Neural cell (in vitro differentiated cells): ENCODE data around the gene MYO7A. TPM values are rescaled to one million over a fixed set of nuclear protein-coding genes. Genes with fewer than 3 reads are reported as not detected.

ENCODE experiments used
- H2AFZ ChIP-seq: fragments of 200-600, 300-800 bp; sonication (generic), shearing (Covaris generic); 2 replicates; pipeline ENCODE4 v1.6.0; 2014; ENCODE audit warnings: low read depth, mild to moderate bottlenecking, antibody characterized with exemption, low read length, moderate library complexity
- H3F3A ChIP-seq: fragments of 200-600 bp; shearing (Covaris generic); 2 replicates; pipeline ENCODE4 v1.6.1; 2016; ENCODE audit warnings: mild to moderate bottlenecking, moderate library complexity, mixed read lengths, antibody characterized with exemption, low read length; ENCODE audit not compliant: insufficient read depth, poor library complexity, severe bottlenecking
- H3K27ac ChIP-seq: fragments of 200-600, 300-800 bp; sonication (generic), shearing (Covaris generic); 2 replicates; pipeline ENCODE4 v1.5.1; 2014; ENCODE audit warnings: mild to moderate bottlenecking, low read length, moderate library complexity
- H3K27me3 ChIP-seq: fragments of 300-800, 200-600 bp; sonication (generic), shearing (Covaris generic); 2 replicates; pipeline ENCODE4 v1.6.0; 2014; ENCODE audit warnings: mild to moderate bottlenecking, low read depth, low read length, moderate library complexity; ENCODE audit not compliant: insufficient read depth
- H3K36me3 ChIP-seq: fragments of 300-800, 200-600 bp; sonication (generic), shearing (Covaris generic); 2 replicates; pipeline ENCODE4 v1.5.1; 2014; ENCODE audit warnings: mild to moderate bottlenecking, antibody characterized with exemption, low read length, moderate library complexity; ENCODE audit not compliant: insufficient read depth
- H3K4me2 ChIP-seq: fragments of 300-800, 200-600 bp; sonication (generic), shearing (Covaris generic); 2 replicates; pipeline ENCODE4 v1.6.0; 2014; ENCODE audit warnings: mild to moderate bottlenecking, low read length
- H3K4me3 ChIP-seq: fragments of 300-800, 200-600 bp; sonication (generic), shearing (Covaris generic); 2 replicates; pipeline ENCODE4 v1.5.1; 2014; ENCODE audit warnings: mild to moderate bottlenecking, low read length, moderate library complexity
- H3K79me2 ChIP-seq: fragments of 200-600 bp; shearing (Covaris generic); replicated peaks from 2 replicates; pipeline ENCODE4 v1.6.0; 2014; ENCODE audit warnings: mild to moderate bottlenecking, low read length, moderate library complexity; ENCODE audit not compliant: insufficient read depth
- H3K9ac ChIP-seq: fragments of 300-800, 200-600 bp; sonication (generic), shearing (Covaris generic); 2 replicates; pipeline ENCODE4 v1.6.1; 2016; ENCODE audit warnings: mild to moderate bottlenecking, low read length, mixed read lengths
- H3K9me2 ChIP-seq: fragments of 200-600 bp; shearing (Covaris generic); 2 replicates; pipeline ENCODE4 v1.6.1; 2016; ENCODE audit warnings: mild to moderate bottlenecking, low read length, mixed read lengths; ENCODE audit not compliant: insufficient read depth
- H3K9me3 ChIP-seq: fragments of 200-600, 300-800 bp; sonication (generic), shearing (Covaris generic); 2 replicates; pipeline ENCODE4 v1.6.1; 2016; ENCODE audit warnings: mild to moderate bottlenecking, mixed run types, low read length, moderate library complexity, mixed read lengths
- H4K20me1 ChIP-seq: fragments of 200-600 bp; shearing (Covaris generic); 2 replicates; pipeline ENCODE4 v1.6.1; 2016; ENCODE audit warnings: mild to moderate bottlenecking, mixed run types; ENCODE audit not compliant: insufficient read depth
- EP300 ChIP-seq: fragments of 450-650 bp; conservative IDR thresholded peaks from 2 replicates; pipeline ENCODE4 v1.6.1; 2014; ENCODE audit warnings: antibody characterized with exemption, mild to moderate bottlenecking, moderate library complexity; ENCODE audit not compliant: poor library complexity, severe bottlenecking
- EZH2 ChIP-seq: fragments of 200-600, 300-800 bp; shearing (Covaris generic), sonication (generic); IDR thresholded peaks from 2 replicates; pipeline ENCODE4 v1.6.1; 2014; ENCODE audit warnings: antibody characterized with exemption, low read length, borderline replicate concordance, mild to moderate bottlenecking; ENCODE audit not compliant: insufficient read depth, poor library complexity, severe bottlenecking
- MXI1 ChIP-seq: fragments of 450-650 bp; conservative IDR thresholded peaks from 2 replicates; pipeline ENCODE4 v1.6.1; 2014; ENCODE audit warnings: antibody characterized with exemption, mild to moderate bottlenecking; ENCODE audit not compliant: poor library complexity, severe bottlenecking
- POLR2AphosphoS5 ChIP-seq: IDR thresholded peaks from 2 replicates; pipeline ENCODE4 v1.6.1; 2012
- RAD21 ChIP-seq: fragments of 450-650 bp; conservative IDR thresholded peaks from 2 replicates; pipeline ENCODE4 v1.6.1; 2014; ENCODE audit warnings: antibody characterized with exemption, mild to moderate bottlenecking, moderate library complexity
- SMC3 ChIP-seq: fragments of 450-650 bp; conservative IDR thresholded peaks from 2 replicates; pipeline ENCODE4 v1.6.1; 2014; ENCODE audit warnings: antibody characterized with exemption, mild to moderate bottlenecking, moderate library complexity; ENCODE audit not compliant: poor library complexity
- TAF1 ChIP-seq: IDR thresholded peaks from 2 replicates; pipeline ENCODE4 v1.6.1; 2012; ENCODE audit warnings: low read depth
- polyA plus RNA-seq: library from polyadenylated mRNA; depleted of rRNA; stranded (reverse); fragments of >200 nt; gene quantifications from 2 replicates; pipeline ENCODE4 v1.2.3, GENCODE V29; 2014
- TF ChIP-seq, protein P1 (sequence below): IDR thresholded peaks from 2 replicates; pipeline ENCODE4 v1.6.1; 2012; ENCODE audit warnings: borderline replicate concordance
- TF ChIP-seq, protein P2 (sequence below): fragments of 450-650 bp; IDR thresholded peaks from 2 replicates; pipeline ENCODE4 v1.5.1; 2014; ENCODE audit warnings: antibody characterized with exemption, mild to moderate bottlenecking, moderate library complexity; ENCODE audit not compliant: poor library complexity, severe bottlenecking

Gene MYO7A
- polyA plus RNA-seq, 1 donor from 2014 or later = 0.61 TPM

DNA sequence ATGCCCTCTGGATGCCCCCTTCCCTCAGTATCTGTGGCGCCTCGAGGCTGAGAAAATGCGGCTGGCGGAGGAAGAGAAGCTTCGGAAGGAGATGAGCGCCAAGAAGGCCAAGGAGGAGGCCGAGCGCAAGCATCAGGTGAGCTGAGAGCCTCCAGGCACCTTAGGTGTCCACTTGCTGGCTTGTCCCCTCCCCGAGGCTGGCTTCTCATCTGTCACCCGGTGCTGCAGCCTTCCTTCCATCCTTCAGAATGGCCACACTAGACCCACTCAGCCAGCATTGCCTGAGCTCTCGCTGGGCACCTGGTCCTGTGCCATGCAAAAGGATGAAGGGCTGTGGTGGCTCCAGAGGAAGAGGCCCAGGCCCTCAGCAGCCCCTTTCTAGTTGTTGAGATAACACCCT, 52.3 kb downstream of the MYO7A start:
- H3K9ac ChIP-seq = no peak overlapping the region
- no peaks in the 10 kb centered on the region for H3K79me2 ChIP-seq
- no peak overlapping the region for H3K4me2 ChIP-seq
- H3K4me3 ChIP-seq = no peak overlapping the region
- TF ChIP-seq, protein P1, sequence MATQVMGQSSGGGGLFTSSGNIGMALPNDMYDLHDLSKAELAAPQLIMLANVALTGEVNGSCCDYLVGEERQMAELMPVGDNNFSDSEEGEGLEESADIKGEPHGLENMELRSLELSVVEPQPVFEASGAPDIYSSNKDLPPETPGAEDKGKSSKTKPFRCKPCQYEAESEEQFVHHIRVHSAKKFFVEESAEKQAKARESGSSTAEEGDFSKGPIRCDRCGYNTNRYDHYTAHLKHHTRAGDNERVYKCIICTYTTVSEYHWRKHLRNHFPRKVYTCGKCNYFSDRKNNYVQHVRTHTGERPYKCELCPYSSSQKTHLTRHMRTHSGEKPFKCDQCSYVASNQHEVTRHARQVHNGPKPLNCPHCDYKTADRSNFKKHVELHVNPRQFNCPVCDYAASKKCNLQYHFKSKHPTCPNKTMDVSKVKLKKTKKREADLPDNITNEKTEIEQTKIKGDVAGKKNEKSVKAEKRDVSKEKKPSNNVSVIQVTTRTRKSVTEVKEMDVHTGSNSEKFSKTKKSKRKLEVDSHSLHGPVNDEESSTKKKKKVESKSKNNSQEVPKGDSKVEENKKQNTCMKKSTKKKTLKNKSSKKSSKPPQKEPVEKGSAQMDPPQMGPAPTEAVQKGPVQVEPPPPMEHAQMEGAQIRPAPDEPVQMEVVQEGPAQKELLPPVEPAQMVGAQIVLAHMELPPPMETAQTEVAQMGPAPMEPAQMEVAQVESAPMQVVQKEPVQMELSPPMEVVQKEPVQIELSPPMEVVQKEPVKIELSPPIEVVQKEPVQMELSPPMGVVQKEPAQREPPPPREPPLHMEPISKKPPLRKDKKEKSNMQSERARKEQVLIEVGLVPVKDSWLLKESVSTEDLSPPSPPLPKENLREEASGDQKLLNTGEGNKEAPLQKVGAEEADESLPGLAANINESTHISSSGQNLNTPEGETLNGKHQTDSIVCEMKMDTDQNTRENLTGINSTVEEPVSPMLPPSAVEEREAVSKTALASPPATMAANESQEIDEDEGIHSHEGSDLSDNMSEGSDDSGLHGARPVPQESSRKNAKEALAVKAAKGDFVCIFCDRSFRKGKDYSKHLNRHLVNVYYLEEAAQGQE = no peak
- TF ChIP-seq SMC3 (no peak), RAD21 (no peak), MXI1 (no peak), EZH2 (no peak), POLR2AphosphoS5 (no peak), EP300 (no peak), TAF1 (no peak)
- TF ChIP-seq, protein P2, sequence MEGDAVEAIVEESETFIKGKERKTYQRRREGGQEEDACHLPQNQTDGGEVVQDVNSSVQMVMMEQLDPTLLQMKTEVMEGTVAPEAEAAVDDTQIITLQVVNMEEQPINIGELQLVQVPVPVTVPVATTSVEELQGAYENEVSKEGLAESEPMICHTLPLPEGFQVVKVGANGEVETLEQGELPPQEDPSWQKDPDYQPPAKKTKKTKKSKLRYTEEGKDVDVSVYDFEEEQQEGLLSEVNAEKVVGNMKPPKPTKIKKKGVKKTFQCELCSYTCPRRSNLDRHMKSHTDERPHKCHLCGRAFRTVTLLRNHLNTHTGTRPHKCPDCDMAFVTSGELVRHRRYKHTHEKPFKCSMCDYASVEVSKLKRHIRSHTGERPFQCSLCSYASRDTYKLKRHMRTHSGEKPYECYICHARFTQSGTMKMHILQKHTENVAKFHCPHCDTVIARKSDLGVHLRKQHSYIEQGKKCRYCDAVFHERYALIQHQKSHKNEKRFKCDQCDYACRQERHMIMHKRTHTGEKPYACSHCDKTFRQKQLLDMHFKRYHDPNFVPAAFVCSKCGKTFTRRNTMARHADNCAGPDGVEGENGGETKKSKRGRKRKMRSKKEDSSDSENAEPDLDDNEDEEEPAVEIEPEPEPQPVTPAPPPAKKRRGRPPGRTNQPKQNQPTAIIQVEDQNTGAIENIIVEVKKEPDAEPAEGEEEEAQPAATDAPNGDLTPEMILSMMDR = no peak
- H3K9me3 ChIP-seq = no peaks in the 10 kb centered on the region
- H3F3A ChIP-seq = no peaks in the 10 kb centered on the region
- no peaks in the 10 kb centered on the region for H3K36me3 ChIP-seq
- no peaks in the 10 kb centered on the region for H3K9me2 ChIP-seq
- no peaks in the 10 kb centered on the region for H4K20me1 ChIP-seq
- H3K27ac ChIP-seq = no peak overlapping the region
- H3K27me3 ChIP-seq = no peaks in the 10 kb centered on the region
- H2AFZ ChIP-seq = no peak overlapping the region

DNA sequence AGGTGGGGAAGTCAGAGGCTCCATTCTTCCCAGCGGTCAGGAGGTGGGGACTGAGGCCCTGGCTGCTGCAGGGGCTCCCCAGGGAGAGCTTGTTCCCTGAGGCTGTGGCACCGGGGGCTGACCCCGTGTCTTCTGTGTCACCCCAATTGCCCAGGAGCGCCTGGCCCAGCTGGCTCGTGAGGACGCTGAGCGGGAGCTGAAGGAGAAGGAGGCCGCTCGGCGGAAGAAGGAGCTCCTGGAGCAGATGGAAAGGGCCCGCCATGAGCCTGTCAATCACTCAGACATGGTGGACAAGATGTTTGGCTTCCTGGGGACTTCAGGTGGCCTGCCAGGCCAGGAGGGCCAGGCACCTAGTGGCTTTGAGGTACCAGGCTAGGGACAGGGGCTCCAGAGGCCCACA, 53.2 kb downstream of the MYO7A start:
- Histone ChIP-seq H3K4me3 (no peak overlapping the region), H3K9me2 (no peaks in the 10 kb centered on the region), H2AFZ (no peak overlapping the region), H3K27me3 (no peaks in the 10 kb centered on the region), H3K4me2 (no peak overlapping the region), H3K36me3 (no peaks in the 10 kb centered on the region), H4K20me1 (no peaks in the 10 kb centered on the region), H3K79me2 (no peaks in the 10 kb centered on the region), H3F3A (no peaks in the 10 kb centered on the region), H3K27ac (no peak overlapping the region), H3K9me3 (no peaks in the 10 kb centered on the region), H3K9ac (no peak overlapping the region)
- TF ChIP-seq RAD21 (no peak), EZH2 (no peak), MXI1 (no peak), POLR2AphosphoS5 (no peak), TAF1 (no peak)
- TF ChIP-seq, protein P2 = no peak
- TF ChIP-seq, protein P1 = no peak
